ENCODE measurements around the gene PFN1. TPM values are rescaled to one million over a fixed set of nuclear protein-coding genes. Genes with fewer than 3 reads are reported as not detected.

The PFN1 gene
- total RNA-seq, 3 donors from 2014 or later: 605 to 825 (median 723) TPM

DNA sequence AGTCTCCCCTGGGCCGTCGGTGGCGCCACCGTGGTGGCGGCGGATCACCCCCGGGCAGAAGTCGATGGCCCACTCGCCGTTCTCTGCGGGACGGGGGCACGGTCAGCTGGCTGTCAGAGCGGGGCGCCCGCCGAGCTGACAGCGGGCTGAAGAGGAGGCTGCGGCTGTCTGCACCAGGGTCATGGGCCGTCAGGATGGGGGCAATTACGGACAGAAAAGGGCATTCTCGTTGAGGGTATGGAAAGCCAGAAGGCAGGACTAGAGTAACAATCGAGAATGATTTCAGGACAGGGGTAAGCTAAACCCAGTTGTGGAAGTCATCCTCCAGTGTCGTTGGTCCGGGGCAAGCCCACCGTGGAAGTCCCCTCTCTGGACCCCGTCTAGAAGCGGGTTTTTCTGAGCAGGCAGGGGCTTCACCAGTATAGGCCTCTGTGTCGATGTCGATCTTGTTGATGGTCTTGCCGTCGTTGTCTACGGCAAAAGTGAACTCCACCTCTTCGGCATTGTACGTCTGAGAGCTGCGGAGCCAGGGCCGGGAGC, 47.2 kb downstream of the PFN1 start:
- no peaks in the 10 kb centered on the region for H3K36me3 ChIP-seq (ENCODE audit: low read depth)
- TF ChIP-seq, protein P1, sequence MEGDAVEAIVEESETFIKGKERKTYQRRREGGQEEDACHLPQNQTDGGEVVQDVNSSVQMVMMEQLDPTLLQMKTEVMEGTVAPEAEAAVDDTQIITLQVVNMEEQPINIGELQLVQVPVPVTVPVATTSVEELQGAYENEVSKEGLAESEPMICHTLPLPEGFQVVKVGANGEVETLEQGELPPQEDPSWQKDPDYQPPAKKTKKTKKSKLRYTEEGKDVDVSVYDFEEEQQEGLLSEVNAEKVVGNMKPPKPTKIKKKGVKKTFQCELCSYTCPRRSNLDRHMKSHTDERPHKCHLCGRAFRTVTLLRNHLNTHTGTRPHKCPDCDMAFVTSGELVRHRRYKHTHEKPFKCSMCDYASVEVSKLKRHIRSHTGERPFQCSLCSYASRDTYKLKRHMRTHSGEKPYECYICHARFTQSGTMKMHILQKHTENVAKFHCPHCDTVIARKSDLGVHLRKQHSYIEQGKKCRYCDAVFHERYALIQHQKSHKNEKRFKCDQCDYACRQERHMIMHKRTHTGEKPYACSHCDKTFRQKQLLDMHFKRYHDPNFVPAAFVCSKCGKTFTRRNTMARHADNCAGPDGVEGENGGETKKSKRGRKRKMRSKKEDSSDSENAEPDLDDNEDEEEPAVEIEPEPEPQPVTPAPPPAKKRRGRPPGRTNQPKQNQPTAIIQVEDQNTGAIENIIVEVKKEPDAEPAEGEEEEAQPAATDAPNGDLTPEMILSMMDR (IDR thresholded peaks at IDR 0.05): no peak
- DNase-seq (no peak), ATAC-seq (no peak)
- peaks cover 40% of the 10 kb centered on the region for H3K4me1 ChIP-seq (ENCODE audit: low read depth)
- intact Hi-C loops (cut with DNase I, micrococcal nuclease): no loop called here
- no peak overlapping the region for H3K4me3 ChIP-seq
- H3K9me3 ChIP-seq: no peaks in the 10 kb centered on the region

DNA sequence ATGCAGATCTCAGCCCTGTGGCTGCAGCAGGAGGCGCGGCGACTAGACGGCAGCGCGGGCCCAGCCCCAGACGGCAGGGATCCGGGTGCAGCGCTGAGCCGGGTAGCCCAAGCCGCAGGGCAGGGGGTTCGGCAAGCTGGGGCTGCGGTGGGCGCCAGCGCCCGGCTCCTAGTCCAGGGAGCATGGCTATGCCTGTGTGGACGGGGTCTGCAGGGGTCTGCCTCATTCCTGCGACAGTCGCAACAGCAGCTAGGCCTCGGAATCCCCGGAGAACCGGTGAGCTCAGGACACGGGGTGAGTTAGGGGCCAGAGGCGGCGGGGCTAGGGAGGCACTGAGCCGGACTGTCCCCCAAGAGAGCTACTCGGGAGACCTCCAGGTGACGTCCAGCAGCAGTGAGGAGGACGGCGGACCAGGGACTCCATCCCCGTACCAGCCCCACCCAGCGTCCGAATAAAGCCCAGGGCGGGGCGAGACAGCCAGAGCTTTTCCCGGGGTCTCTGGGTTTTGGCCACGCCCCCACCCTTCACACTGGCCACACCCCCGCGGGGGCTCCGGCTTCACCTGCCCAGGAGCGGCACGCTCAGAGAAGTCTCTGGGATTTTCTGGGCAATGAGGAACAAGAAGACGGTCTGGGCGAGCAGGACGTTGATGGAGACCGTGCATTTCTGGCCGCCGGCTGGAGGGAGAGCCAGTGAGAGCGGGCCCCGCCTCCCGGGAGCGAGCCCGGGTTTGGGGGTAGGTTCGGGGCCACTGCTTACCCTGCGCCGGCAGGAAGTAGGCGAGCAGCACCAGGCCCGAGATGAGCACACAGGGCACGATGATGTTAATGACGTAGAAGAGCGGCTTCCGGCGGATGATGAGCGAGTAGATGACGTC, 47.9 kb downstream of the PFN1 start:
- TF ChIP-seq, protein P1 (IDR thresholded peaks at IDR 0.05): no peak
- DNase-seq (peak; percentile 21 to 82 (median 67)), ATAC-seq (peak; percentile 11)
- intact Hi-C loops (cut with DNase I, micrococcal nuclease): no loop called here
- H3K4me1 ChIP-seq (ENCODE audit: low read depth): peaks cover 40% of the 10 kb centered on the region
- H3K4me3 ChIP-seq: no peak overlapping the region
- no peaks in the 10 kb centered on the region for H3K9me3 ChIP-seq
- no peaks in the 10 kb centered on the region for H3K36me3 ChIP-seq (ENCODE audit: low read depth)

DNA sequence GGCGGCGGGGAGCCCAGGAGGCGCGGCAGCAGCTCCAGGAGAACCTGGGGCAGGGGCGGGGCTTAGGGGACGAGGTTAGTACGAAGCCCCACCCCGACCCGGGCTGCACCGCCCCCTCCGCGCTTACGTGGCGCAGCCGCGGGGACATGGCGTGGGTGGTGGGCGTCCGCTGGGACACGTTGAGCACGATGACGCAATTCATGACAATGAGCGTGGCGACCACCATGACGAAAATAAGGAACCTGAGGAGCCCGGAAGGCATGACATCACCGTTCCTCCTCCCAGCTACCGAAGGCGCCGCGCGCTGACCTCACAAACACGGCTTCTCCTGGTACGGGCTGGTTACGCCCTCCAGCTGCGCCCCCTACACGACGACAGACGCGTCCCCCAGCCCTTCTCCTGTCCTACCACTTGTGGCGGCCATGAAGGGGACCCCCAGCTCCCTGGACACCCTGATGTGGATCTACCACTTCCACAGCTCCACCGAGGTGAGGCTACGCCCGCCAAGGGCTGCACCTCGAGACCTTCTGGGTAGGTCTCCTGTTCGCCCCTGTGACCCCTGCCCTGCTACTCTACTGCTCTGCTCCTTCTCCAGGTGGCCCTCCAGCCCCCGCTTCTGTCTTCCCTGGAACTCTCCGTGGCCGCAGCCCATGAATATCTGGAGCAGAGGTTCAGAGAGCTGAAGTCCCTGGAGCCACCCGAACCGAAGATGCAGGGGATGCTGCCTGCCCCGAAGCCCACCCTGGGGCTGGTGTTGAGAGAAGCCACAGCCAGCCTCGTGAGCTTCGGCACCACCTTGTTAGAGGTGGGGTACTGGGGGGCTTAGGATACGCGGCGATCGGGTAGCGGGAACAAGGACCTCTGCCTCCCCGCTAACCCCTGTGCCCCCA, 48.7 kb downstream of the PFN1 start, which contains the start of gene C17orf107:
TSS of gene C17orf107 (plus strand) at position 196 of the 890 bp plus-strand sequence. CDS start at position 423, 227 bp downstream.
- intact Hi-C loops (cut with DNase I, micrococcal nuclease): loop anchor here in 1 of 2 donors (10.0 kb wide), 1 partner anchor 175 kb away; no protein-coding TSS in a partner anchor
- Histone ChIP-seq H3K4me3 (peak within 1 kb of the TSS; percentile 17), H3K36me3 (ENCODE audit: low read depth) (peaks cover under 1% of the 10 kb centered on the region), H3K9me3 (no peaks in the 10 kb centered on the region), H3K4me1 (ENCODE audit: low read depth) (peaks cover 40% of the 10 kb centered on the region)
- ATAC-seq (peak; percentile 75), DNase-seq (peak; percentile 89 to 93 (median 90))
- TF ChIP-seq, protein P1 (IDR thresholded peaks at IDR 0.05): no peak

DNA sequence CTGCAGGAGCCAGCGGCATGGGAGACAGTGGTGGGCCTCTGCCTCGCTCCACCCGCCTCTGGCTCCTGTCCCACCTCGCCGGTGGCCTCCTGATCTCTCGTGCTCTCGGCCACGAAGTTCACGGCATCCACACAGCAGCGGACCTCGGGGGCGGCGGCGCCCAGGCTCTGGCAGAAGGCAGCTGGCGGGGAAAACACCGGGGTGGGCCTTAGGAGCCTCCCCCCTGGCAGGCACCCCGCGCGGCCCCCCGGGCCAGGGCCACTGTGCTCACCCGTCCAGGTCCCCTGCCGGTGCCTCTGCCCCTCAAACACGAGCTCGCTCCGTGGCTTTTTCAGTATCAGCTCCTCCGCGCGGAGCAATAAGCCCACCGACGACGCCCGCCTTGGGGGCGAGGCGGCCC, 49.4 kb downstream of the PFN1 start:
- intact Hi-C loops (cut with DNase I, micrococcal nuclease): loop anchor here in 1 of 2 donors (10.0 kb wide), 1 partner anchor 174 kb away; no protein-coding TSS in a partner anchor

More for the DNA sequence above, 49.4 kb downstream of the PFN1 start:
- DNase-seq (peak in 2 of 3 donors; percentile 19 to 71), ATAC-seq (no peak)
- TF ChIP-seq, protein P1 (IDR thresholded peaks at IDR 0.05): no peak
- Histone ChIP-seq H3K4me1 (ENCODE audit: low read depth) (peaks cover 40% of the 10 kb centered on the region), H3K9me3 (no peaks in the 10 kb centered on the region), H3K4me3 (no peak overlapping the region), H3K36me3 (ENCODE audit: low read depth) (peaks cover 3% of the 10 kb centered on the region)
